WERI-Rb-1 (cell line): ENCODE results near the gene DHRSX.

Experiments
- DNase-seq: peaks from one replicate; pipeline ENCODE4 v3.0.0-alpha.2; 2020
- H3K27ac ChIP-seq: fragments of 250-450 bp; sonication (Bioruptor Pico); 2 replicates; pipeline ENCODE4 v1.5.1; 2020; ENCODE audit warnings: mild to moderate bottlenecking, moderate library complexity
- H3K27me3 ChIP-seq: fragments of 250-450 bp; sonication (Bioruptor Pico); 2 replicates; pipeline ENCODE4 v1.5.1; 2021; ENCODE audit warnings: mild to moderate bottlenecking, low read depth, moderate library complexity; ENCODE audit not compliant: insufficient read depth, severe bottlenecking
- H3K36me3 ChIP-seq: fragments of 250-450 bp; sonication (Bioruptor Pico); 2 replicates; pipeline ENCODE4 v1.5.1; 2020; ENCODE audit warnings: mild to moderate bottlenecking, moderate library complexity
- H3K4me3 ChIP-seq: 2 replicates; pipeline ENCODE4 v1.5.1; 2011; ENCODE audit warnings: low read depth, mild to moderate bottlenecking, control low read depth, low read length
- H3K9me3 ChIP-seq: fragments of 250-450 bp; sonication (Bioruptor Pico); 2 replicates; pipeline ENCODE4 v1.5.1; 2021; ENCODE audit warnings: mild to moderate bottlenecking, moderate library complexity; ENCODE audit not compliant: severe bottlenecking
- CTCF ChIP-seq: IDR thresholded peaks from 2 replicates; pipeline ENCODE4 v1.5.1; 2011; ENCODE audit warnings: low read depth, mild to moderate bottlenecking, control low read depth, inconsistent platforms, low read length

Gene DHRSX

GRCh38 chrX:2498781-2499302 is 1.9 kb downstream of the DHRSX start:
- peak overlapping the region; percentile 96 for H3K27ac ChIP-seq
- peak overlapping the region; percentile 83 for H3K4me3 ChIP-seq
- H3K36me3 ChIP-seq = peaks cover 32% of the 10 kb centered on the region
- no peak for TF ChIP-seq CTCF
- no peaks in the 10 kb centered on the region for H3K27me3 ChIP-seq
- peak; percentile 50 for DNase-seq
- no peaks in the 10 kb centered on the region for H3K9me3 ChIP-seq

GRCh38 chrX:2497961-2498780 is 2.6 kb downstream of the DHRSX start:
- no peaks in the 10 kb centered on the region for H3K9me3 ChIP-seq
- peak overlapping the region; percentile 83 for H3K4me3 ChIP-seq
- peak; percentile 63 for DNase-seq
- H3K27ac ChIP-seq = peak overlapping the region; percentile 96
- no peaks in the 10 kb centered on the region for H3K27me3 ChIP-seq
- TF ChIP-seq CTCF = no peak
- H3K36me3 ChIP-seq = peaks cover 32% of the 10 kb centered on the region

GRCh38 chrX:2495595-2495994 is 5.2 kb downstream of the DHRSX start:
- TF ChIP-seq CTCF = no peak
- Histone ChIP-seq H3K27me3 (no peaks in the 10 kb centered on the region), H3K9me3 (no peaks in the 10 kb centered on the region), H3K4me3 (no peak overlapping the region), H3K27ac (no peak overlapping the region), H3K36me3 (peaks cover 47% of the 10 kb centered on the region)
- DNase-seq = no peak

- Histone ChIP-seq H3K36me3 (peaks cover 65% of the 10 kb centered on the region), H3K27ac (peak overlapping the region; percentile 88), H3K9me3 (no peaks in the 10 kb centered on the region), H3K27me3 (no peaks in the 10 kb centered on the region), H3K4me3 (peak overlapping the region; percentile 3; the same call in 1 of the 2 replicates)
- DNase-seq = peak; percentile 74
- TF ChIP-seq CTCF = no peak
Observed at GRCh38 chrX:2492531-2493218, 8.1 kb downstream of the DHRSX start.

GRCh38 chrX:2490634-2491033 is 10.1 kb downstream of the DHRSX start:
- H3K4me3 ChIP-seq = no peak overlapping the region
- H3K27me3 ChIP-seq = no peaks in the 10 kb centered on the region
- peak; percentile 8 for DNase-seq
- no peak overlapping the region for H3K27ac ChIP-seq
- TF ChIP-seq CTCF = no peak
- H3K9me3 ChIP-seq = no peaks in the 10 kb centered on the region
- peaks cover 63% of the 10 kb centered on the region for H3K36me3 ChIP-seq
